ENCODE results near the gene MAGEH1.
A peak's percentile ranks its signal among the peaks of the same experiment; 100 is the strongest.

MAGEH1 gene

GRCh38 chrX:55480390-55481062 lies 28.6 kb downstream of the MAGEH1 start:
- TF ChIP-seq, protein P1, sequence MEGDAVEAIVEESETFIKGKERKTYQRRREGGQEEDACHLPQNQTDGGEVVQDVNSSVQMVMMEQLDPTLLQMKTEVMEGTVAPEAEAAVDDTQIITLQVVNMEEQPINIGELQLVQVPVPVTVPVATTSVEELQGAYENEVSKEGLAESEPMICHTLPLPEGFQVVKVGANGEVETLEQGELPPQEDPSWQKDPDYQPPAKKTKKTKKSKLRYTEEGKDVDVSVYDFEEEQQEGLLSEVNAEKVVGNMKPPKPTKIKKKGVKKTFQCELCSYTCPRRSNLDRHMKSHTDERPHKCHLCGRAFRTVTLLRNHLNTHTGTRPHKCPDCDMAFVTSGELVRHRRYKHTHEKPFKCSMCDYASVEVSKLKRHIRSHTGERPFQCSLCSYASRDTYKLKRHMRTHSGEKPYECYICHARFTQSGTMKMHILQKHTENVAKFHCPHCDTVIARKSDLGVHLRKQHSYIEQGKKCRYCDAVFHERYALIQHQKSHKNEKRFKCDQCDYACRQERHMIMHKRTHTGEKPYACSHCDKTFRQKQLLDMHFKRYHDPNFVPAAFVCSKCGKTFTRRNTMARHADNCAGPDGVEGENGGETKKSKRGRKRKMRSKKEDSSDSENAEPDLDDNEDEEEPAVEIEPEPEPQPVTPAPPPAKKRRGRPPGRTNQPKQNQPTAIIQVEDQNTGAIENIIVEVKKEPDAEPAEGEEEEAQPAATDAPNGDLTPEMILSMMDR (conservative IDR thresholded peaks at IDR 0.05): no peak
- no peak for TF ChIP-seq ZFX (IDR thresholded peaks at IDR 0.05)
- no peak overlapping the region for H3K27ac ChIP-seq

GRCh38 chrX:55484948-55485347 lies 33.0 kb downstream of the MAGEH1 start:
- no peak overlapping the region for H3K27ac ChIP-seq
- TF ChIP-seq, protein P1 (conservative IDR thresholded peaks at IDR 0.05): no peak
- no peak for TF ChIP-seq ZFX (IDR thresholded peaks at IDR 0.05)

GRCh38 chrX:55486736-55487135 lies 34.8 kb downstream of the MAGEH1 start:
- TF ChIP-seq, protein P1 (conservative IDR thresholded peaks at IDR 0.05): no peak
- no peak for TF ChIP-seq ZFX (IDR thresholded peaks at IDR 0.05)
- no peak overlapping the region for H3K27ac ChIP-seq

- TF ChIP-seq, protein P1 (conservative IDR thresholded peaks at IDR 0.05): no peak
These were observed 35.2 kb downstream of the MAGEH1 start for GRCh38 chrX:55487143-55487542.

DNA sequence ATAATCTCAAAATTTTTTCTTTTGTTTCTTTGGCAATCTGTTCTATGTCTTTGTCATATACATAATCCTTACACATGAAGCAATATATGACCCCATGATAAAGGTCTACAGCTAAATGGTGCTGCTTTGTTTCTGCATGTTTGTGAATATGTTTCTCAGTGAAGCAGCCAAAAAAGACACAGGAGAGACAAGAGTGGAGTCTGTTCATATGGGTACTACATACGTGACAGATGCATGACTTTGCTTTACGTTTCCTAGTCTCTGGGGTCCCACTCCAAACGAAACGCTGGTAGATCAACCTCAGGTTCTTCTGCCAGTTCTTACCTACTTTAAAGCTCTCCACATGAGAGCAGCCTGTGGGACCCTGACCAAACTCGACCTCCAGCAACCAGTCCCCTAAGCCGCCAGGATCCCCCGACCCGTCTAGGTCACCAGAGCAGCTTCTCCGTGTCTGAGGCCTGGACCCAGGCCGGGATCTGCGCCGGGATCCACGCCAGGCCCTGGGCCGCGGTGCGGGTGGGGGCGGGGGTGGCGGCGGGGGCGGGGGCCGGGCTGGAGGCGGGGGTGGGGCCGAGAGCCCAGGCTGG lies 36.2 kb downstream of the MAGEH1 start:
- peak overlapping the region; percentile 78 for H3K27ac ChIP-seq
- TF ChIP-seq ZFX (IDR thresholded peaks at IDR 0.05): no peak
- TF ChIP-seq, protein P1 (conservative IDR thresholded peaks at IDR 0.05): no peak

More at GRCh38 chrX:55487143-55487542, 35.2 kb downstream of the MAGEH1 start:
- no peak overlapping the region for H3K27ac ChIP-seq

GRCh38 chrX:55488593-55489313 lies 36.8 kb downstream of the MAGEH1 start:
- peak overlapping the region; percentile 78 for H3K27ac ChIP-seq
- TF ChIP-seq ZFX (IDR thresholded peaks at IDR 0.05): no peak
- TF ChIP-seq, protein P1 (conservative IDR thresholded peaks at IDR 0.05): no peak; the same call in 1 of the 2 replicates
